H9 (cell line): ENCODE data around the gene ZNF77. TPM values are rescaled to one million over a fixed set of nuclear protein-coding genes. Genes with fewer than 3 reads are reported as not detected.

Experiments
- DNase-seq: peaks from one replicate; pipeline ENCODE4 v3.0.0-alpha.2; 2017
- H2AFZ ChIP-seq: one replicate; pipeline ENCODE4 v1.6.1; 2013; ENCODE audit warnings: mild to moderate bottlenecking, low read length, control low read depth, moderate library complexity
- H2AK5ac ChIP-seq: 2 replicates; pipeline ENCODE4 v1.6.1; 2013; ENCODE audit warnings: low read length, control low read depth, mixed read lengths; ENCODE audit not compliant: insufficient read length
- H2BK120ac ChIP-seq: one replicate; pipeline ENCODE4 v1.6.1; 2013; ENCODE audit warnings: low read depth, mild to moderate bottlenecking, low read length, control low read depth, inconsistent platforms; ENCODE audit not compliant: poor library complexity, severe bottlenecking
- H2BK12ac ChIP-seq: 2 replicates; pipeline ENCODE4 v1.6.1; 2013; ENCODE audit warnings: low read length, control low read depth, mixed read lengths, low read depth; ENCODE audit not compliant: insufficient read length
- H2BK15ac ChIP-seq: 2 replicates; pipeline ENCODE4 v1.6.1; 2013; ENCODE audit warnings: low read depth, low read length, control low read depth
- H2BK20ac ChIP-seq: one replicate; pipeline ENCODE4 v1.6.1; 2013; ENCODE audit warnings: low read depth, mild to moderate bottlenecking, low read length, control low read depth, inconsistent platforms; ENCODE audit not compliant: poor library complexity, severe bottlenecking
- H2BK5ac ChIP-seq: 2 replicates; pipeline ENCODE4 v1.6.1; 2013; ENCODE audit warnings: low read length, control low read depth, mixed read lengths; ENCODE audit not compliant: insufficient read length
- H3K14ac ChIP-seq: 2 replicates; pipeline ENCODE4 v1.6.1; 2013; ENCODE audit warnings: low read length, control low read depth; ENCODE audit not compliant: insufficient read depth
- H3K18ac ChIP-seq: 2 replicates; pipeline ENCODE4 v1.6.1; 2013; ENCODE audit warnings: low read depth, mild to moderate bottlenecking, mixed read lengths, low read length, control low read depth; ENCODE audit not compliant: insufficient read length
- H3K23ac ChIP-seq: 2 replicates; pipeline ENCODE4 v1.6.1; 2013; ENCODE audit warnings: low read length, control low read depth, mixed read lengths, low read depth; ENCODE audit not compliant: insufficient read length
- H3K23me2 ChIP-seq: 2 replicates; pipeline ENCODE4 v1.6.1; 2013; ENCODE audit warnings: low read depth, mild to moderate bottlenecking, mixed read lengths, low read length, control low read depth; ENCODE audit not compliant: insufficient read length, poor library complexity, severe bottlenecking
- H3K27ac ChIP-seq: 2 replicates; pipeline ENCODE4 v1.5.1; 2013; ENCODE audit warnings: low read length, control low read depth, mixed read lengths, low read depth; ENCODE audit not compliant: insufficient read length
- H3K27me3 ChIP-seq: 2 replicates; pipeline ENCODE4 v1.6.1; 2013; ENCODE audit warnings: low read length, control low read depth, inconsistent platforms; ENCODE audit not compliant: insufficient read depth
- H3K4ac ChIP-seq: 2 replicates; pipeline ENCODE4 v1.6.1; 2013; ENCODE audit warnings: low read depth, mild to moderate bottlenecking, control low read depth, inconsistent platforms, low read length, moderate library complexity
- H3K4me1 ChIP-seq: 2 replicates; pipeline ENCODE4 v1.6.1; 2013; ENCODE audit warnings: low read length, control low read depth, inconsistent platforms; ENCODE audit not compliant: insufficient read depth
- H3K4me2 ChIP-seq: 2 replicates; pipeline ENCODE4 v1.6.1; 2013; ENCODE audit warnings: low read length, control low read depth, mixed read lengths; ENCODE audit not compliant: insufficient read length, insufficient read depth
- H3K56ac ChIP-seq: 2 replicates; pipeline ENCODE4 v1.6.1; 2013; ENCODE audit warnings: low read depth, mild to moderate bottlenecking, mixed read lengths, low read length, control low read depth; ENCODE audit not compliant: insufficient read length
- H3K79me1 ChIP-seq: 2 replicates; pipeline ENCODE4 v1.6.1; 2013; ENCODE audit warnings: low read depth, mild to moderate bottlenecking, moderate library complexity, low read length, control low read depth, inconsistent platforms; ENCODE audit not compliant: insufficient read depth, poor library complexity, severe bottlenecking
- H3K79me2 ChIP-seq: 2 replicates; pipeline ENCODE4 v1.6.1; 2013; ENCODE audit warnings: low read length, control low read depth, inconsistent platforms; ENCODE audit not compliant: insufficient read depth
- H3K9ac ChIP-seq: 2 replicates; pipeline ENCODE4 v1.6.1; 2013; ENCODE audit warnings: low read length, control low read depth, mixed read lengths; ENCODE audit not compliant: insufficient read length; ENCODE audit errors: extremely low read depth
- H3K9me3 ChIP-seq: one replicate; pipeline ENCODE4 v1.6.1; 2013; ENCODE audit warnings: low read depth, low read length, inconsistent platforms; ENCODE audit not compliant: control insufficient read depth
- H3T11ph ChIP-seq: one replicate; pipeline ENCODE4 v1.6.1; 2013; ENCODE audit warnings: mild to moderate bottlenecking, low read length, control low read depth, inconsistent platforms
- H4K20me1 ChIP-seq: one replicate; pipeline ENCODE4 v1.6.1; 2013; ENCODE audit not compliant: control insufficient read depth, insufficient read length, insufficient read depth
- H4K5ac ChIP-seq: 2 replicates; pipeline ENCODE4 v1.6.1; 2013; ENCODE audit warnings: low read depth, mild to moderate bottlenecking, mixed read lengths, low read length, control low read depth; ENCODE audit not compliant: insufficient read length
- H4K8ac ChIP-seq: replicated peaks from 2 replicates; pipeline ENCODE4 v1.6.1; 2013; ENCODE audit warnings: low read length, control low read depth, mixed read lengths, low read depth; ENCODE audit not compliant: insufficient read length
- H4K91ac ChIP-seq: 2 replicates; pipeline ENCODE4 v1.6.1; 2013; ENCODE audit warnings: low read depth, mild to moderate bottlenecking, moderate library complexity, mixed read lengths, low read length, control low read depth; ENCODE audit not compliant: insufficient read length
- H3K27ac Mint-ChIP-seq, 3 experiments: 2 replicates in 2 of 3; 3 replicates in 1 of 3; pipeline ENCODE4 v1.8.0; 2020 to 2021; ENCODE audit warnings: mixed read lengths in 3 of 3, mild to moderate bottlenecking in 1 of 3, moderate library complexity in 1 of 3
- H3K27me3 Mint-ChIP-seq: 2 replicates; pipeline ENCODE4 v1.8.0; 2021; ENCODE audit warnings: low read depth, mild to moderate bottlenecking, moderate library complexity, mixed read lengths
- H3K36me3 Mint-ChIP-seq, 3 experiments: 2 replicates in 2 of 3; 3 replicates in 1 of 3; pipeline ENCODE4 v1.8.0; 2020 to 2021; ENCODE audit warnings: low read depth in 3 of 3, mixed read lengths in 3 of 3; ENCODE audit not compliant: insufficient read depth in 1 of 3
- H3K4me1 Mint-ChIP-seq, 2 experiments: 2 replicates each; pipeline ENCODE4 v1.8.0; 2020; ENCODE audit warnings: mixed read lengths in 2 of 2
- H3K4me3 Mint-ChIP-seq, 2 experiments: 2 replicates in 1 of 2; 3 replicates in 1 of 2; pipeline ENCODE4 v1.8.0; 2020 to 2021; ENCODE audit warnings: mild to moderate bottlenecking in 2 of 2, mixed read lengths in 2 of 2, moderate library complexity in 1 of 2
- H3K9me3 Mint-ChIP-seq, 2 experiments: 2 replicates in 1 of 2; 3 replicates in 1 of 2; pipeline ENCODE4 v1.8.0; 2020; ENCODE audit warnings: mild to moderate bottlenecking in 2 of 2, mixed read lengths in 2 of 2, moderate library complexity in 1 of 2
- CTCF ChIP-seq: fragments of 200-600 bp; sonication (generic); conservative IDR thresholded peaks from 3 replicates; pipeline ENCODE4 v1.8.0; 2021; ENCODE audit warnings: antibody characterized with exemption, mild to moderate bottlenecking
- WGBS: extraction: QIAGEN DNeasy Blood & Tissue Kit; methylation state at CpG from one replicate; pipeline ENCODE4 v1.1.7; 2013; ENCODE audit warnings: missing lambda C conversion rate, low lambda C conversion rate, mixed read lengths; ENCODE audit not compliant: insufficient read length; ENCODE audit errors: extremely low coverage; 5-methylcytosine and 5-hydroxymethylcytosine counted together
- total RNA-seq: library from RNA; stranded (reverse); gene quantifications from 2 replicates; pipeline ENCODE4 v1.2.1, GENCODE V29; 2021

The ZNF77 gene
- total RNA-seq, 1 experiment from 2014 or later = 4.6 TPM

- no peak overlapping the region for H3K4me2 ChIP-seq
- H3K9me3 ChIP-seq = no peaks in the 10 kb centered on the region
- no peak overlapping the region for H2BK15ac ChIP-seq
- Mint-ChIP-seq H3K4me1 (peaks cover 21 to 23% of the 10 kb centered on the region in 2 experiments), H3K27me3 (peaks cover 57% of the 10 kb centered on the region), H3K27ac (no peak overlapping the region), H3K9me3 (no peaks in the 10 kb centered on the region), H3K4me3 (no peak overlapping the region), H3K36me3 (no peaks in the 10 kb centered on the region; a peak in 1 of 7 replicates)
- no peak overlapping the region for H3K27ac ChIP-seq
- H2BK20ac ChIP-seq = no peak overlapping the region
- no peak overlapping the region for H3K9ac ChIP-seq
- no peak overlapping the region for H2BK5ac ChIP-seq
- H2AK5ac ChIP-seq = no peak overlapping the region
- no peak overlapping the region for H2BK12ac ChIP-seq
- H3T11ph ChIP-seq = no peak overlapping the region
- no peak overlapping the region for H4K5ac ChIP-seq
- H3K79me1 ChIP-seq = no peaks in the 10 kb centered on the region
- H2AFZ ChIP-seq = no peak overlapping the region
- no peak overlapping the region for H3K18ac ChIP-seq
- WGBS = no CpG with 5 or more reads among the region's 8 CpGs
- H3K23ac ChIP-seq = no peak overlapping the region
- no peak for DNase-seq
- no peak overlapping the region for H4K91ac ChIP-seq
- H3K4ac ChIP-seq = no peak overlapping the region
- H3K79me2 ChIP-seq = no peaks in the 10 kb centered on the region
- no peak overlapping the region for H3K14ac ChIP-seq
- H3K27me3 ChIP-seq = no peaks in the 10 kb centered on the region
- no peak for TF ChIP-seq CTCF
- no peaks in the 10 kb centered on the region; the same call in 1 of the 2 replicates for H3K4me1 ChIP-seq
- no peaks in the 10 kb centered on the region for H4K20me1 ChIP-seq
- peaks cover 5% of the 10 kb centered on the region for H3K23me2 ChIP-seq
- no peak overlapping the region for H3K56ac ChIP-seq
- H4K8ac ChIP-seq = no peak overlapping the region
- H2BK120ac ChIP-seq = no peak overlapping the region
Measured at GRCh38 chr19:2973229-2973628, 28.5 kb upstream of the ZNF77 start.
